ENCODE measurements around the gene NUDT8. TPM values are rescaled to one million over a fixed set of nuclear protein-coding genes. Genes with fewer than 3 reads are reported as not detected.
A peak's percentile ranks its signal among the peaks of the same experiment; 100 is the strongest.

Gene NUDT8
- total RNA-seq, 1 donor = 4.7 TPM

- DNase-seq (ENCODE audit: low read depth) = no peak
- no peak for TF ChIP-seq CTCF (IDR thresholded peaks at IDR 0.05; ENCODE audit: insufficient read depth, low read depth, low read length)
- no peak overlapping the region for H3K4me3 ChIP-seq (ENCODE audit: low read depth, low read length)
These were observed 27.6 kb upstream of the NUDT8 start for GRCh38 chr11:67657300-67657699.

- no peak for DNase-seq (ENCODE audit: low read depth)
- no peak overlapping the region for H3K4me3 ChIP-seq (ENCODE audit: low read depth, low read length)
- no peak for TF ChIP-seq CTCF (IDR thresholded peaks at IDR 0.05; ENCODE audit: insufficient read depth, low read depth, low read length)
These were observed 26.7 kb upstream of the NUDT8 start for GRCh38 chr11:67656278-67656922.

GRCh38 chr11:67654225-67654624 is 24.5 kb upstream of the NUDT8 start:
- no peak for DNase-seq (ENCODE audit: low read depth)
- H3K4me3 ChIP-seq (ENCODE audit: low read depth, low read length) = no peak overlapping the region
- no peak for TF ChIP-seq CTCF (IDR thresholded peaks at IDR 0.05; ENCODE audit: insufficient read depth, low read depth, low read length)

GRCh38 chr11:67652965-67653845 is 23.5 kb upstream of the NUDT8 start:
- DNase-seq (ENCODE audit: low read depth) = no peak
- TF ChIP-seq CTCF (IDR thresholded peaks at IDR 0.05; ENCODE audit: insufficient read depth, low read depth, low read length) = no peak
- H3K4me3 ChIP-seq (ENCODE audit: low read depth, low read length) = no peak overlapping the region

- no peak for TF ChIP-seq CTCF (IDR thresholded peaks at IDR 0.05; ENCODE audit: insufficient read depth, low read depth, low read length)
These were observed 22.4 kb upstream of the NUDT8 start for GRCh38 chr11:67651976-67652781.

GRCh38 chr11:67649634-67650510 is 20.1 kb upstream of the NUDT8 start:
- no peak for DNase-seq (ENCODE audit: low read depth)
- H3K4me3 ChIP-seq (ENCODE audit: low read depth, low read length) = peak overlapping the region; percentile 57
- TF ChIP-seq CTCF (IDR thresholded peaks at IDR 0.05; ENCODE audit: insufficient read depth, low read depth, low read length) = no peak

More at GRCh38 chr11:67651976-67652781, 22.4 kb upstream of the NUDT8 start:
- no peak for DNase-seq (ENCODE audit: low read depth)
- no peak overlapping the region for H3K4me3 ChIP-seq (ENCODE audit: low read depth, low read length)

Measured in fibroblast of villous mesenchyme (primary cell).